GM10248 (cell line): ENCODE data around the gene NKAIN2.

Source experiments
- CTCF ChIA-PET: fragments of 300-600 bp; sonication (Branson Sonifier 250); formaldehyde crosslinking; extraction: SDS; loops from one replicate; lab custom pipeline; 2021; ENCODE audit warnings: antibody characterized with exemption; lab: Yijun Ruan, JAX
- POLR2A ChIA-PET: fragments of 350-650 bp; sonication (Branson Sonifier 250); formaldehyde crosslinking; extraction: SDS; loops from one replicate; lab custom pipeline; 2020; ENCODE audit warnings: antibody characterized with exemption; lab: Yijun Ruan, JAX
- DNase-seq: peaks from one replicate; pipeline ENCODE4 v3.0.0; 2012; ENCODE audit errors: extremely low spot score
- TF ChIP-seq, protein P1 (sequence below): IDR thresholded peaks from 2 replicates; pipeline ENCODE4 v1.5.1; 2012; ENCODE audit warnings: mild to moderate bottlenecking, low read depth; ENCODE audit errors: extremely low read depth, missing control alignments, control extremely low read depth

Gene NKAIN2

DNA sequence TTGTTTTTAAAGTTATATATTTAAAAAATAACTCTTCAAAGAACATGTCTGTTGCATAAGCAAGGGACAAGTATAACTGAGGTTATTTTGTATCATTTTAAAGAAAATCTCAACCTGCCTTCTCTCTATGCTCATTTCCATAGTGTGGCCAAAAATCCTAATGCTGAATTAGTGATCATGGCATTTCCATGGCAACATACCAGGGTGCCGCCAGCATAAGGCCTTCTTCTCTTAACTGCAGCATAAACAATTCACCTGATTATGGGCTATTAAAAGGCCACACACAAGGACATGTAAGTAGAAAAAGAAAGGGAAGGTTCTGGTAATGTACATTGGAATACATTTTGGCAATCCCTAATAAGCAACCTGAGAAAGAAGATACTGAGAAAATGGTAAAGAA, 1063.5 kb downstream of the NKAIN2 start:
- no peak for DNase-seq
- ChIA-PET CTCF (interaction anchor here (0.9 to 1.3 kb wide), 2 partner anchors 29 to 247 kb away, joined by 3 to 4 read pairs; no protein-coding TSS in a partner anchor), POLR2A (no interaction called here)
- TF ChIP-seq, protein P1, sequence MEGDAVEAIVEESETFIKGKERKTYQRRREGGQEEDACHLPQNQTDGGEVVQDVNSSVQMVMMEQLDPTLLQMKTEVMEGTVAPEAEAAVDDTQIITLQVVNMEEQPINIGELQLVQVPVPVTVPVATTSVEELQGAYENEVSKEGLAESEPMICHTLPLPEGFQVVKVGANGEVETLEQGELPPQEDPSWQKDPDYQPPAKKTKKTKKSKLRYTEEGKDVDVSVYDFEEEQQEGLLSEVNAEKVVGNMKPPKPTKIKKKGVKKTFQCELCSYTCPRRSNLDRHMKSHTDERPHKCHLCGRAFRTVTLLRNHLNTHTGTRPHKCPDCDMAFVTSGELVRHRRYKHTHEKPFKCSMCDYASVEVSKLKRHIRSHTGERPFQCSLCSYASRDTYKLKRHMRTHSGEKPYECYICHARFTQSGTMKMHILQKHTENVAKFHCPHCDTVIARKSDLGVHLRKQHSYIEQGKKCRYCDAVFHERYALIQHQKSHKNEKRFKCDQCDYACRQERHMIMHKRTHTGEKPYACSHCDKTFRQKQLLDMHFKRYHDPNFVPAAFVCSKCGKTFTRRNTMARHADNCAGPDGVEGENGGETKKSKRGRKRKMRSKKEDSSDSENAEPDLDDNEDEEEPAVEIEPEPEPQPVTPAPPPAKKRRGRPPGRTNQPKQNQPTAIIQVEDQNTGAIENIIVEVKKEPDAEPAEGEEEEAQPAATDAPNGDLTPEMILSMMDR, result no peak

GRCh38 chr6:124868481-124868880, 1064.8 kb downstream of the NKAIN2 start:
- POLR2A ChIA-PET, result no interaction called here
- CTCF ChIA-PET, result interaction anchor here (1.3 kb wide), 1 partner anchor 9 kb away, joined by 3 read pairs; no protein-coding TSS in a partner anchor
- TF ChIP-seq, protein P1, result no peak
- DNase-seq, result no peak

DNA sequence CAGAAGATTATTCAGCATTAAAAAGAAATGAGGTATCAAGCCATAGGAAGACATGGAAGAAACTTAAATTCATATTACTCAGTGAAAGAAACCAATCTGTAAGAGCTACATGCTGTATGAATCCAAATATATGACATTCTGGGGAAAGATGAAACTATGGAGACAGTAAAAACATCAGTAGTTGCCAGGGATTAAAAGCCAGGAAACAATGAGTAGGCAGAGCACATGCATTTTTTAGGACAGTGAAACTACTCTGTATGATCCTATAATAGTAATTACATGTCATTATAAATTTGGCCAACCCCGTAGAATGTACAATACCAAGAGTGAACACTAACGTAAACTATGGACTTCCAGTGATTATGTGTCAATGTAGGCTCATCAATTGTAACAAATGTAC, 1065.8 kb downstream of the NKAIN2 start:
- TF ChIP-seq, protein P1, result no peak
- DNase-seq, result no peak
- ChIA-PET POLR2A (no interaction called here), CTCF (interaction anchor here (1.3 kb wide), 1 partner anchor 10 kb away, joined by 3 read pairs; no protein-coding TSS in a partner anchor)

DNA sequence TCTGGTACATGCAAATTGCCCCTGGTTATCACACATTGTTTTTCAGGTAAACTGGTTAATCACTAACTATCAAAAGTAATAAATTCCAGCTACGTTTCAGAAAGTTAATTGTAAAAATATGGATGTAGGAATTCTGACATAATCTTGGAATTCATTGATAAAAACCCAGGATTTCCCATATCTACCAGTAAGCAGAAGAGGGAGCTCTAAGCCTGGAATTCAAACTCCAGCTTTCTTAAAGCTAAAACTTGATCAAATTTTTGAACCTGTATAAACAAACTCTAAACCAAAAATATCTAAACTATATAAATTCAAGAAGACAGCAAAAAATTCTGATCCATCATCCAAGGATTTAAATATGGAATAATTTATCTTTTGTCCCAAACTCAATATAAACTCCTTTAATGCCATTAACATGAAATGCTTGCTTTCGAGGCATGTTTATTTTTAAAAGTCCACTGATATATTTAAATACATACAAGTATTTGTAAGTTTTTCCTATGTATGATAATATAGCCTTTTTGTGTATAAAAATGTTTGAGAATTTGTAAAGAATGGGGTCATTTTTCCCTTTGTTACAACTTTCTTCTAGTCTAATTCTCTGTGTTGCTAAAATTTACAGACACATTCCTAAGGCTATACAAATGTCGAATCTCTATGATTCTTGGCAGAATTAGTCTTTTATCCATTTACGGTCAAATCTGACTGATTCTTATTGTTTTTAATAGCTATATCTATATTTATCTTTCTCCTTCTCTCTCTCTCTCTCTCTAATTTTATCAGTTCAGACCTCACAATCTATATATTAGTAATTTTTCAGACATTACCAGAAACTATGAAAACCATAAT, 1067.2 kb downstream of the NKAIN2 start:
- DNase-seq, result no peak
- POLR2A ChIA-PET, result no interaction called here
- TF ChIP-seq, protein P1, result no peak

DNA sequence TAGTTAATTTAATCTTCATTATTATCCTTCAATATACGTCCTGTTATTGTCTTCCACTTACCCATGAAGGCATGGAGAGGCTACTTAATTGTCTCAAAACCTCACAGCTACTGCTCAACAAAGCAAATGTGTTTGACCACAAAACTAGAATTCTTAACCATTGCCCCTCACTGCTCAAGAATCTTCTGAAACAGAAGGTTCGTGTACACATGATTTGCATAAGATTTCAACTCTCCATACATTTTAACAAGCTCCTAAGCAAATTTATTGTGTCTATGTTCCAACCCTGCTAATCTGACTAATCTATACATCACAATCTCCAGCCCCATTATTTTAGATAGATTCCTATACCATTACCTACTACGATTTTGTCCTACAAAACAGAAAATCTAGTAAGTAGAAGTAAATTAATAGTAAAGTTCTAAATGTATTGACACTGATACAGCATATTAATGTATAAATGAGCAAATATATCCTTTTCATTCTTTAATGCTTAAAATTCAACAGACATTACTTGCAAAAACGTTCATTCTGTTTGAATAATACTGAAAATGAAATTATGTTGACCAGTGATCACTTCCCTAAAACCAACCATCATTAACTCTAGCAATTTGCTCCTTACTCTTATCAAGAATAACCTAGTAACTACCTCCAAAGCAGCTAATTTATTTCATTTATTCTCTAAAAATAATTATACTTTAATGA, 1068.8 kb downstream of the NKAIN2 start:
- POLR2A ChIA-PET, result no interaction called here
- TF ChIP-seq, protein P1, result no peak
- no peak for DNase-seq
- CTCF ChIA-PET, result interaction anchor here (0.8 kb wide), 1 partner anchor 242 kb away, joined by 3 read pairs; no protein-coding TSS in a partner anchor

More for the DNA sequence above, 1067.2 kb downstream of the NKAIN2 start:
- CTCF ChIA-PET, result interaction anchor here (0.7 to 2.0 kb wide), 5 partner anchors 9 to 253 kb away, joined by 3 to 9 read pairs (median 3); no protein-coding TSS in a partner anchor

DNA sequence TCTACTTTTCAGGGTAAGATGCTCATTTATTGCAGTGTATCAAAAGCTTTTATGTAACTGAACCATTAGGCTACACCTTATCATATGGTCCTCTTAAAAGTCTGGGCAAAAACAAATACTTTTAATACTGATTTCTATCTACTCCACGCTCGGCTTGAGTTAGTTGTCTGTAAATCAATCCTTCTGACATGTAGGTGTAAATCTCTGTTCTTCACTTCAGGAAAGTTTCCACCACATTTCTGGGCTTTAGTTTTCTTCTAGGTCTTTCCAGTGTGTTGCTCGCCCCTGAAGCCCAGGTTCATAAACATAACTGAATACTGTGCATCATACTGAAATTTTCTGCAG, 1069.4 kb downstream of the NKAIN2 start:
- TF ChIP-seq, protein P1, result no peak
- CTCF ChIA-PET, result interaction anchor here (0.8 to 0.9 kb wide), 2 partner anchors 56 to 241 kb away, joined by 3 read pairs; no protein-coding TSS in a partner anchor
- DNase-seq, result no peak
- POLR2A ChIA-PET, result no interaction called here
